GF-D8 (cell line): ENCODE measurements around the gene TNFRSF25.
"Not testable (repeated sequence)": the region's sequence is repeated elsewhere in the genome, so short reads cannot be mapped to it uniquely, and the experiment has no call there.

Source experiments
- DNase-seq: peaks from one replicate; lab custom pipeline; 2025; lab: John Stamatoyannopoulos, UW

Gene TNFRSF25

GRCh38 chr1:6435547-6435946, 30.4 kb downstream of the TNFRSF25 start:
- DNase-seq: no peak

DNA sequence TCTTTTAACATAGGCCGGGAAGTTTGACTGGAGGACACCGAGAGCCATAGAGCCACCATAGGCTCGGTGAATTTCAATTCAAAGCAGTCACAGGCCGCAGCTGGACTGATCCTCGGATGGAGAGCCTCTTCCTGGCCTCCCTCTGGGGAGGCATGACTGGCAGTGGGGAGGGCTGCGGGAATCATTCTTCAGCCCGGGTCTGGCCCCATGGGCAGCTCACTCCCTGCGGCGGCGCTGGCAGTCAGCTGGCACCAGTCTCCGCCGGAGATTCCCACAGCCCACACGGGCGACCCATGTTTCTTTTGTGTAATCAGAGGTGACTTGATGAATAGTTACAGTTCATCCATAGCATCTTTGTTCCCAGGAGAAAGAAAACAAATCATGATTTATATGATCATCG, 30.8 kb downstream of the TNFRSF25 start:
- no peak for DNase-seq

DNA sequence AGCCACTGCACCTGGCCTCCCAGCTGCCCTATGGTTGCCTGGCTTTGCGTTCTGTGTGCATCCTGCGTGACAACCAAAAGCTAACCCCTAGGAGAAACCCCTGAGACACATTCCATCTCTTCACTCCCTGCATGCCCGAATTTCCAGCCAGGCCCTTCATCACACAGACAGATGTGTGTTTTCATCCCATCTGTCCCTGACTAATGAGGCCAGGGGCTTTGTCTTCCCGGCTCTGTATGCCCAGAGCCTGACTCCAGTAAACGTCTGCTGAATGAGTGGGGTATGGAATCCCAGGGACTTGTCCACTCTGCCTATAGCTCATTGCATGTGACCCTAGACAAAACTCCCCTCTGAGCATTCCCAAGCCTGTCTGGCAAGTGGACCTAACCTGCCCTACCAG, 31.8 kb downstream of the TNFRSF25 start:
- no peak for DNase-seq

GRCh38 chr1:6431645-6432579, 34.1 kb downstream of the TNFRSF25 start:
- not testable (repeated sequence) for DNase-seq

GRCh38 chr1:6429660-6430411, 36.1 kb downstream of the TNFRSF25 start:
- not testable (repeated sequence) for DNase-seq

- not testable (repeated sequence) for DNase-seq
Observed at GRCh38 chr1:6428453-6428852, 37.5 kb downstream of the TNFRSF25 start.

- no peak for DNase-seq
Observed at GRCh38 chr1:6427441-6428390, 38.3 kb downstream of the TNFRSF25 start.

DNA sequence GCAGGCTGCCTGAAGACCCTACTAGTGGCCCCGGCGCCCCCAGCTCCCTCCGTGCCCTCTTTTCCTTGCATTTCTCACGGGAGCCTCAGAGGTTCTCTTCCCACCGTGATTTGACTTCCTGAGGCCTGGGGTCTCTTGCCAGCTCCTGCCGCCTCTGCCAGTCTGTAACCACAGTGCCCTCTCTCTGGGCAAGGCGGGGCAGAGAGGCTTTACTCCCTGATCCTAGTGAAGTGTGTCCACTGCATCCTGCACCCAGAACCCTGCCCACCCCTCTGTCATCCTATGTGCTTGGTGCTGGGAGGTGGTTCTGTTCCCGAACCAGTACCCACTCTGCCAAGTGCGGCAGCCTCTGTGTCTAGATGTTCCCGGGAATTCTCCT, 39.0 kb downstream of the TNFRSF25 start:
- no peak for DNase-seq

GRCh38 chr1:6426277-6426971, 39.5 kb downstream of the TNFRSF25 start:
- DNase-seq: no peak

DNA sequence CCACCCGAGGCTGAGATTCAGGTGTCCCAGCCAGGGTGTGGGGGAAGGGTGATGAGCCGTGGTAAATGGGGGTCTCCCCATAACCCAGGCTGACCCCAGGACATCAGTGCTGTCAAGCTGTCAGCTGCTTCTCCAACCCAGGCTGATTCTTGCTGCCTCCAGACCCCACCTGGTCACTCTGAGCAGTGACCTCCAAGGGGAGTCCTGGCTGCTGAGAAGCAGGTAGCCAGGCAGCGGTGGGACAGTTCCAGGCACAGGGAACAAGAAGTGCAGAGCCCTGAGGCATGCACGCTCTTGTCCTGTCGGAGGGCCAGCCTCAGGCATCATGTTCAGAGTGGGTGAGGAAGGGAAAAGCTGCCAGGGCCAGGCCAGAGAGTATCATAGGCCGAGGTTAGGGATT, 40.3 kb downstream of the TNFRSF25 start:
- DNase-seq: no peak

DNA sequence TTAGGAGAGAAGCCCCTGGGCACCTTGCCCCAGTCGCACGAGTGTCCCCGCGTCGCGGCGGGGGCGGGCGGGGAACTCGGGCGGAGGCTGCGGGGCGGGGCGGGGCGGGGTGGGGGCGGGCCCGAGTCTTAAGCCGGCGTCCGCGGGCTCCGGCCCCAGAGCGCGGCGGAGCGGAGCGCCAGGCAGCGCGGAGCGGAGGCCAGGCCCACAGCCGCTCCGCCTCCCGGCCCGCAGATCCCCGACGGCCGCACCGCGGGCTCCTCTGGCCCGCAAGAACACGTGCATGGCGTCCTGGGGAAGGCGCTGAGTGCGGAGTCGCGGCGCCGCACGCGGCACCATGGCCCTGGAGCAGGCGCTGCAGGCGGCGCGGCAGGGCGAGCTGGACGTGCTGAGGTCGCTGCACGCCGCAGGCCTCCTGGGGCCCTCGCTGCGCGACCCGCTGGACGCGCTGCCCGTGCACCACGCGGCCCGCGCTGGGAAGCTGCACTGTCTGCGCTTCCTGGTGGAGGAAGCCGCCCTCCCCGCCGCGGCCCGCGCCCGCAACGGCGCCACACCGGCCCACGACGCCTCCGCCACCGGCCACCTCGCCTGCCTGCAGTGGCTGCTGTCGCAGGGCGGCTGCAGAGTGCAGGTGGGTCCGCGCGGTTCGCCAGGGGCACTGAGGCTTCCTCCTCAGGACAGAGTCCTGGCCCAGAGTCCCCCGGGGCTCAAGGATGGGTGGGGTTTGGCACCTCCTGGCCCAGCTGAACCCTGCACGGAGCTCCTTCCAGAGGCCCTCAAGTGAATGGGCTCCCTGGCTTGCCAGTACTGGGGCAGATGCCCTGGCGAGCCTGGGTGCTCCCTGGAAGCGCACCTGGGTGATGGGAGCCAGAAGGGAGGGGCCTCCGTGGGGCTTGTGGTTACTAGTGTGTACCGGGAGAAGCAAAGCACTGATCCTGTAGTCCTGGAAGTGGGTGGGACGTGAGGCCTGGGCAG, 41.1 kb downstream of the TNFRSF25 start, which contains the start of gene ESPN:
Gene ESPN, plus strand, starts transcription at position 158 of the 975 bp plus-strand sequence. Its CDS starts 180 bp downstream, at position 338.
- no peak for DNase-seq

- no peak for DNase-seq
Observed at GRCh38 chr1:6424000-6424565, 41.9 kb downstream of the TNFRSF25 start.

- no peak for DNase-seq
Observed at GRCh38 chr1:6423321-6423999, 42.5 kb downstream of the TNFRSF25 start.

DNA sequence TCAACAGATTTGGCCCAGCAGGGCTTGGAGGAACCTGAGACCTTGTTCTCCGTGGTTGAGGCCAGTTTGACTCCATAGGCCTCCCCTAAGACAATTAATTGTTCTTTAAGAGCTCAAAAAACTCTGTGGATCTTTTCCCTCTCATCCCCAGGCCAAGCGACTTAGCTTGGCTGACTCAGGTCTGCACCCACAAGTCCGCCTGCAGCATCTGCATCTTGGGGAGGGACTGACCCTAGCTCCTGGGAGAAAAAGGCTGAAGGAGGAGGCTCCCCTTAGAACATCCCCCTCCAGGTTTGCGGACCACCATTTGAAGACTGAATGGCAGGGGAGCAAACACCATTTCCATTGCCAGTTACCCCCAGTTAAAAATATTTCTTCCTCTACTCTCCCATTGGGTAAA, 44.7 kb downstream of the TNFRSF25 start:
- DNase-seq: no peak

DNA sequence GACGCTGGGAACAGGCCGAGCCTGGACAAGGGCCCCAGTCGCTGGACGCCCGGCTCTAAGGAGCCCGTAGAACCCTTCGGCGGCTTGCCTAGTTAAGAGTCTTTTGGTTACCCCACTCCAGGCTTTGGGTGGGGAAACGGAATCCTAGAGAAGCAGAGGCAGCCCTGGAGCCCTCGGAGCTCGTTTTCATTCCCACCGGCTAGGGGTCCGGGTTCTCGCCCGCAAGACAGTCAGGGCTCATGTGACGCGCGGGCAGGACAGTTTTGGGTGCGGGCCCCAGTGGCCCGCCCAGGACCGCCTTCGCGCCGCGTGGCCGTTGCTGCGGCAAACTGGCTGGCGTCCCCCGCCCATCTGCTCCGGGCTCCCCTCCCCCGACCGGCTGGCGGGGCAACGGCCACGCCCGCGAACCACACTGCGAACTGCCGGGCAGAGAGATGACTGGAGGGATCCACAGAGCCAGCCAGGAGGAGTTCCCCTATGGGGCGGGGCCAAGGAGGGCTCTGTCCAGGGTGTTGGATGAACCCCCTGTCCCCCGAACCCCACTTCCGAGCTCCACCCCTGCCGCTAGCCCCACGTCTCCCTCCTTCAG, 45.4 kb downstream of the TNFRSF25 start:
- no peak for DNase-seq

GRCh38 chr1:6419804-6420453, 46.0 kb downstream of the TNFRSF25 start, which contains the start of gene HES2:
Gene HES2 (minus strand): TSS chr1:6419919. CDS start chr1:6419820, 99 bp downstream.
- no peak for DNase-seq

DNA sequence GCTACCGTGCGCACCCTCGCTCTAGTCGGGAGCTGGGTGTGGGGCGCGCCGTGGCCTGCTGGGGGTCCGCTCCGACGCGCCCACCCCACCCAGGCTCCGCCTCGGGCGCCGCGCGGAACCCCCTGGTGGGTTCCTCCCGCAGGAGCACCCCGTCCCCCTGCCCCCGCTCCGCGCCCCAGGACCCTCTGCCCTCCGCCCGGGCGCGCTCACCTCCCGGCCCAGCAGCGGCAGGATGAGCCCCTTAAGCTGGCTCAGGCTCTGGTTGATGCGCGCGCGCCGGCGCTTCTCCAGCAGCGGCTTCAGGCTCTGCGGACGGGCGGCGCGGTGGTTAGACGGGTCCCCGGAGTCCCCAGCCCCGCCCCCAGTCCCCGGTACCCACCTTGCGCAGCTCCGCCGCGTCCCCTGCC, 46.6 kb downstream of the TNFRSF25 start:
- DNase-seq: no peak
